H1 (cell line): ENCODE data around the gene DNAI1.

Source experiments
- HDAC6 ChIP-seq: IDR thresholded peaks from one replicate; pipeline ENCODE4 v1.7.1; 2012; ENCODE audit warnings: low read depth, mild to moderate bottlenecking, inconsistent platforms, low read length, moderate library complexity
- PHF8 ChIP-seq: fragments of 200-600 bp; sonication (generic); conservative IDR thresholded peaks from 2 replicates; pipeline ENCODE4 v1.7.1; 2012; ENCODE audit warnings: low read depth, mild to moderate bottlenecking, inconsistent platforms, low read length, moderate library complexity
- POLR2A ChIP-seq, 2 experiments: IDR thresholded peaks; 1 replicate in 1 of 2; 2 replicates in 1 of 2; pipeline ENCODE4 v1.6.1; 2011; ENCODE audit warnings: low read depth in 2 of 2, low read length in 2 of 2, mild to moderate bottlenecking in 2 of 2; ENCODE audit errors: control extremely low read depth in 1 of 2
- RAD21 ChIP-seq, 2 experiments: IDR thresholded peaks in 1 of 2; conservative IDR thresholded peaks in 1 of 2; 2 replicates each; pipeline ENCODE4 v1.6.1; 2011; ENCODE audit warnings: low read depth in 2 of 2, low read length in 2 of 2, improper control_type of control experiment in 1 of 2, inconsistent platforms in 1 of 2, mild to moderate bottlenecking in 1 of 2, moderate library complexity in 1 of 2
- TF ChIP-seq, protein P1 (sequence below), 3 experiments: IDR thresholded peaks; 1 replicate in 2 of 3; 2 replicates in 1 of 3; pipeline versions ENCODE4 v1.5.1 to v1.6.1; 2011; ENCODE audit warnings: low read length in 3 of 3, mild to moderate bottlenecking in 3 of 3, inconsistent platforms in 2 of 3, low read depth in 1 of 3, moderate library complexity in 1 of 3; ENCODE audit not compliant: insufficient read depth in 1 of 3; ENCODE audit errors: control extremely low read depth in 1 of 3

- TF ChIP-seq HDAC6 (no peak), POLR2A (IDR thresholded peaks at IDR 0.05; ENCODE audit: control extremely low read depth in 1 of 2, low read depth in 2 of 2, low read length in 2 of 2) (no peak), RAD21 (IDR thresholded peaks at IDR 0.05 in 1 of 2, conservative IDR thresholded peaks at IDR 0.05 in 1 of 2; ENCODE audit: low read depth in 2 of 2, low read length in 2 of 2) (no peak), PHF8 (no peak)
- TF ChIP-seq, protein P1, sequence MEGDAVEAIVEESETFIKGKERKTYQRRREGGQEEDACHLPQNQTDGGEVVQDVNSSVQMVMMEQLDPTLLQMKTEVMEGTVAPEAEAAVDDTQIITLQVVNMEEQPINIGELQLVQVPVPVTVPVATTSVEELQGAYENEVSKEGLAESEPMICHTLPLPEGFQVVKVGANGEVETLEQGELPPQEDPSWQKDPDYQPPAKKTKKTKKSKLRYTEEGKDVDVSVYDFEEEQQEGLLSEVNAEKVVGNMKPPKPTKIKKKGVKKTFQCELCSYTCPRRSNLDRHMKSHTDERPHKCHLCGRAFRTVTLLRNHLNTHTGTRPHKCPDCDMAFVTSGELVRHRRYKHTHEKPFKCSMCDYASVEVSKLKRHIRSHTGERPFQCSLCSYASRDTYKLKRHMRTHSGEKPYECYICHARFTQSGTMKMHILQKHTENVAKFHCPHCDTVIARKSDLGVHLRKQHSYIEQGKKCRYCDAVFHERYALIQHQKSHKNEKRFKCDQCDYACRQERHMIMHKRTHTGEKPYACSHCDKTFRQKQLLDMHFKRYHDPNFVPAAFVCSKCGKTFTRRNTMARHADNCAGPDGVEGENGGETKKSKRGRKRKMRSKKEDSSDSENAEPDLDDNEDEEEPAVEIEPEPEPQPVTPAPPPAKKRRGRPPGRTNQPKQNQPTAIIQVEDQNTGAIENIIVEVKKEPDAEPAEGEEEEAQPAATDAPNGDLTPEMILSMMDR (IDR thresholded peaks at IDR 0.05; ENCODE audit: control extremely low read depth in 1 of 3, insufficient read depth in 1 of 3, low read depth in 1 of 3, low read length in 3 of 3), result no peak
Observed at GRCh38 chr9:34451135-34451534, 7.5 kb upstream of the DNAI1 start.
